Hematopoietic multipotent progenitor cell treated with erythropoietin and hydrocortisone succinate and interleukin-3 and kit ligand, for 15 days (in vitro differentiated cells): ENCODE measurements around the gene TF.

ENCODE experiments used
- DNase-seq: peaks from one replicate; pipeline ENCODE4 v3.0.0-alpha.2; 2015; ENCODE audit warnings: low spot score

TF gene

GRCh38 chr3:133747907-133748639, 1.9 kb downstream of the TF start:
- no peak for DNase-seq

GRCh38 chr3:133749427-133750258, 3.5 kb downstream of the TF start:
- no peak for DNase-seq

GRCh38 chr3:133750259-133750656, 4.1 kb downstream of the TF start:
- no peak for DNase-seq

- no peak for DNase-seq
Observed at GRCh38 chr3:133753107-133753778, 7.0 kb downstream of the TF start.

- no peak for DNase-seq
Observed at GRCh38 chr3:133753779-133754164, 7.6 kb downstream of the TF start.

GRCh38 chr3:133754455-133754854, 8.3 kb downstream of the TF start:
- no peak for DNase-seq

- DNase-seq = no peak
Observed at GRCh38 chr3:133754973-133755828, 9.0 kb downstream of the TF start.

GRCh38 chr3:133756716-133757694, 10.8 kb downstream of the TF start:
- no peak for DNase-seq

- DNase-seq = no peak
Observed at GRCh38 chr3:133757701-133758567, 11.7 kb downstream of the TF start.

GRCh38 chr3:133758568-133758928, 12.4 kb downstream of the TF start:
- no peak for DNase-seq

- DNase-seq = no peak
Observed at GRCh38 chr3:133758964-133759739, 13.0 kb downstream of the TF start.

GRCh38 chr3:133759740-133760305, 13.6 kb downstream of the TF start:
- DNase-seq = no peak

- no peak for DNase-seq
Observed at GRCh38 chr3:133760916-133761315, 14.7 kb downstream of the TF start.

GRCh38 chr3:133761605-133762484, 15.7 kb downstream of the TF start:
- no peak for DNase-seq

- no peak for DNase-seq
Observed at GRCh38 chr3:133762539-133762938, 16.3 kb downstream of the TF start.

- no peak for DNase-seq
Observed at GRCh38 chr3:133763797-133764683, 17.8 kb downstream of the TF start.

- DNase-seq = no peak
Observed at GRCh38 chr3:133765256-133765655, 19.1 kb downstream of the TF start.
